NB4 (cell line): ENCODE data around the gene KCTD12.

Experiments used
- DNase-seq: peaks from one replicate; pipeline ENCODE4 v3.0.0; 2010; ENCODE audit warnings: low read depth
- H3K4me3 ChIP-seq: one replicate; pipeline ENCODE4 v1.5.1; 2011; ENCODE audit warnings: mild to moderate bottlenecking, low read depth, low read length, moderate library complexity
- MYC ChIP-seq: IDR thresholded peaks from 2 replicates; pipeline ENCODE4 v1.6.1; 2011; ENCODE audit warnings: low read depth, low read length
- POLR2A ChIP-seq: IDR thresholded peaks from 2 replicates; pipeline ENCODE4 v1.6.1; 2011; ENCODE audit warnings: mild to moderate bottlenecking; ENCODE audit not compliant: insufficient read length; ENCODE audit errors: extremely low read depth
- TF ChIP-seq, protein P1 (sequence below): IDR thresholded peaks from one replicate; pipeline ENCODE4 v1.5.1; 2012; ENCODE audit warnings: low read depth, low read length
- TF ChIP-seq, protein P2 (sequence below): IDR thresholded peaks from 2 replicates; pipeline ENCODE4 v1.6.1; 2011; ENCODE audit warnings: low read depth, low read length

KCTD12 gene

DNA sequence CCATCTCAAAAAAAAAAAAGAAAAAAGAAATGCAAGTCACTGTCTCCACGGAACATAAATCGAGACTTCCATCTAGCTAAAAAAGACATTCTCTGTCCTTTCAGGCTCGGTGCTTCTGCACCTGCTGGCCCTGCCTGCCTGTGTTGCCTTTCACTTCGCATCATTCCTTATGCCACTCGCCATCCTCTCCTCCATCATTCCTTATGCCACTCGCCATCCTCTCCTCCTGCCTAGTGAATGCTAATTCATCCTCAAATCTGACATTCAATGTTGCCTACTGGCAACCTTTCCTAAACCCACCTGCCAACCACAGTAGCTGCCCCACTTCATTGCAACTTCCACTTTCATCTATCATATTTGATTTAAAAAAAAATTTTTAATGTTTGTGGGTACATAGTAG is 36.7 kb downstream of the KCTD12 start:
- no peak for DNase-seq
- TF ChIP-seq POLR2A: no peak
- TF ChIP-seq, protein P1, sequence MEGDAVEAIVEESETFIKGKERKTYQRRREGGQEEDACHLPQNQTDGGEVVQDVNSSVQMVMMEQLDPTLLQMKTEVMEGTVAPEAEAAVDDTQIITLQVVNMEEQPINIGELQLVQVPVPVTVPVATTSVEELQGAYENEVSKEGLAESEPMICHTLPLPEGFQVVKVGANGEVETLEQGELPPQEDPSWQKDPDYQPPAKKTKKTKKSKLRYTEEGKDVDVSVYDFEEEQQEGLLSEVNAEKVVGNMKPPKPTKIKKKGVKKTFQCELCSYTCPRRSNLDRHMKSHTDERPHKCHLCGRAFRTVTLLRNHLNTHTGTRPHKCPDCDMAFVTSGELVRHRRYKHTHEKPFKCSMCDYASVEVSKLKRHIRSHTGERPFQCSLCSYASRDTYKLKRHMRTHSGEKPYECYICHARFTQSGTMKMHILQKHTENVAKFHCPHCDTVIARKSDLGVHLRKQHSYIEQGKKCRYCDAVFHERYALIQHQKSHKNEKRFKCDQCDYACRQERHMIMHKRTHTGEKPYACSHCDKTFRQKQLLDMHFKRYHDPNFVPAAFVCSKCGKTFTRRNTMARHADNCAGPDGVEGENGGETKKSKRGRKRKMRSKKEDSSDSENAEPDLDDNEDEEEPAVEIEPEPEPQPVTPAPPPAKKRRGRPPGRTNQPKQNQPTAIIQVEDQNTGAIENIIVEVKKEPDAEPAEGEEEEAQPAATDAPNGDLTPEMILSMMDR: no peak
- TF ChIP-seq, protein P2, sequence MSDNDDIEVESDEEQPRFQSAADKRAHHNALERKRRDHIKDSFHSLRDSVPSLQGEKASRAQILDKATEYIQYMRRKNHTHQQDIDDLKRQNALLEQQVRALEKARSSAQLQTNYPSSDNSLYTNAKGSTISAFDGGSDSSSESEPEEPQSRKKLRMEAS: no peak
- TF ChIP-seq MYC: no peak
- no peak overlapping the region for H3K4me3 ChIP-seq

GRCh38 chr13:76848596-76848995 is 37.6 kb downstream of the KCTD12 start:
- no peak overlapping the region for H3K4me3 ChIP-seq
- DNase-seq: peak; percentile 83
- no peak for TF ChIP-seq POLR2A
- TF ChIP-seq MYC: no peak
- TF ChIP-seq, protein P1: no peak
- TF ChIP-seq, protein P2: no peak

GRCh38 chr13:76846363-76846762 is 39.8 kb downstream of the KCTD12 start:
- H3K4me3 ChIP-seq: no peak overlapping the region
- TF ChIP-seq POLR2A: no peak
- TF ChIP-seq MYC: no peak
- TF ChIP-seq, protein P1: no peak
- TF ChIP-seq, protein P2: no peak
- DNase-seq: no peak

DNA sequence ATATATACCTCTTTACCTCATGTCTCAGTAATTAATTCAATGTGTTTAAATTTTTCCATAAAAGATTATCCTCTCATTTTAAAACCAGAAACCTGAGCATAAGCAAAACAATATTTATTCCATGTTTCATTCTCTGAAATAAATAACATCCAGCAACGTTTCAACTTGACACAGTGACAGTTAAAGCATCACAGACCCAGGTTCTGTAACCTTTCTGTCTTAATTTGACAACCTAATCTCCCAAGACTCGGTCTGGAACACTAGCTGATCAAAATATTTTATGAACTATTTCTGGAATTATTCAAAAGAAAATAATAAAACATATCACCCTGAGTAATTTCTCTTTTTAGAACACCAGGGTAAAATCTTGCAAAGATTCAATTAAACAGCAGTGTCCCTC is 40.3 kb downstream of the KCTD12 start:
- no peak for TF ChIP-seq MYC
- TF ChIP-seq, protein P2: no peak
- TF ChIP-seq, protein P1: no peak
- TF ChIP-seq POLR2A: no peak
- no peak overlapping the region for H3K4me3 ChIP-seq

DNA sequence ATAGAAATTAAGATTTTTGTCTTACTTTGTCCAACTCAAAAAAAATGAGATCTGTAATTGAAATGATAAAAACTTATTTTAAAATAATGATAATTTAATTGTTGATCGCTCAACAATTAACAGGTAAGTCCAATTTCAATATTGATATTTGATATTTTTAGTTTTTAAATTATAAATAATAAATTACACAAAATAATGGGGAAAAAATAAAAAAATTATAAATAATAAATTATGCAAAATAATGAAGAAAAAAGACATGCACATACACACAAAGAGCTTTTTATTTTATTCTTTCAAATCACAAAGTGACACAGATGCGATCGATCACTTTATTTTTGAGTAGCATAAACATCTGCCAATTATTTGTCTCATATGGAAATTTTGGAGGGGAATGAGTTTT is 40.8 kb downstream of the KCTD12 start:
- TF ChIP-seq, protein P1: no peak
- no peak for DNase-seq
- no peak overlapping the region for H3K4me3 ChIP-seq

More for the DNA sequence above, 40.3 kb downstream of the KCTD12 start:
- no peak for DNase-seq

- H3K4me3 ChIP-seq: no peak overlapping the region
- TF ChIP-seq, protein P2: no peak
- TF ChIP-seq POLR2A: no peak
- TF ChIP-seq, protein P1: no peak
- DNase-seq: no peak
Observed at GRCh38 chr13:76837801-76838200, 48.4 kb downstream of the KCTD12 start.
